ENCODE results near the gene ADAM11.

The ADAM11 gene

DNA sequence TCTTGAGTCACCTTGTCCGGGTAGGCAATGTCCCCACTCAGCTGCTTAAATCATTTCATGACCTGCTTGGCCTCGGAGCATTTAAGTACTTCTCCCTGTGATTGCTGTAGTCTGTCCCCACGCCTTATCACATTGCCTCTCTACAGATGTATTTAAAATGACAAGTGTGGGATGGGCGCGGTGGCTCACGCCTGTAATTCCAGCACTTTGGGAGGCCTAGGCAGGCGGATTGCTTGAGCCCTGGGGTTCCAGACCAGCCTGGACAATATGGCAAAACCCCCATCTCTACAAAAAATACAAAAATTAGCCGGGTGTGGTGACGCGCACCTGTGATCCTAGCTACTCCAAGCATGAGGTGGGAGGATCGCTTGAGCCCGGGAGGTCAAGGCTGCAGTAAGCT, 72.6 kb downstream of the ADAM11 start:
- TF ChIP-seq ZFX (IDR thresholded peaks at IDR 0.05), result no peak
- TF ChIP-seq, protein P1, sequence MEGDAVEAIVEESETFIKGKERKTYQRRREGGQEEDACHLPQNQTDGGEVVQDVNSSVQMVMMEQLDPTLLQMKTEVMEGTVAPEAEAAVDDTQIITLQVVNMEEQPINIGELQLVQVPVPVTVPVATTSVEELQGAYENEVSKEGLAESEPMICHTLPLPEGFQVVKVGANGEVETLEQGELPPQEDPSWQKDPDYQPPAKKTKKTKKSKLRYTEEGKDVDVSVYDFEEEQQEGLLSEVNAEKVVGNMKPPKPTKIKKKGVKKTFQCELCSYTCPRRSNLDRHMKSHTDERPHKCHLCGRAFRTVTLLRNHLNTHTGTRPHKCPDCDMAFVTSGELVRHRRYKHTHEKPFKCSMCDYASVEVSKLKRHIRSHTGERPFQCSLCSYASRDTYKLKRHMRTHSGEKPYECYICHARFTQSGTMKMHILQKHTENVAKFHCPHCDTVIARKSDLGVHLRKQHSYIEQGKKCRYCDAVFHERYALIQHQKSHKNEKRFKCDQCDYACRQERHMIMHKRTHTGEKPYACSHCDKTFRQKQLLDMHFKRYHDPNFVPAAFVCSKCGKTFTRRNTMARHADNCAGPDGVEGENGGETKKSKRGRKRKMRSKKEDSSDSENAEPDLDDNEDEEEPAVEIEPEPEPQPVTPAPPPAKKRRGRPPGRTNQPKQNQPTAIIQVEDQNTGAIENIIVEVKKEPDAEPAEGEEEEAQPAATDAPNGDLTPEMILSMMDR (conservative IDR thresholded peaks at IDR 0.05), result no peak
- no peak overlapping the region for H3K27ac ChIP-seq

Measured in C4-2B (cell line).